KOPT-K1 (cell line): ENCODE data around the gene NPIPA1.
"Not testable (repeated sequence)": the region's sequence is repeated elsewhere in the genome, so short reads cannot be mapped to it uniquely, and the experiment has no call there.

Experiments used
- H3K27ac ChIP-seq: fragments of 200-600 bp; sonication (generic); 2 replicates; pipeline ENCODE4 v1.5.1; 2016; ENCODE audit warnings: antibody characterized with exemption, mild to moderate bottlenecking, low read depth, low read length; ENCODE audit not compliant: poor library complexity, severe bottlenecking
- H3K36me3 ChIP-seq: fragments of 200-600 bp; sonication (generic); 2 replicates; pipeline ENCODE4 v1.5.1; 2017; ENCODE audit warnings: antibody characterized with exemption, mild to moderate bottlenecking, low read length, moderate library complexity; ENCODE audit not compliant: insufficient read depth
- H3K9me3 ChIP-seq: fragments of 200-600 bp; sonication (generic); 2 replicates; pipeline ENCODE4 v1.5.1; 2017; ENCODE audit warnings: antibody characterized with exemption, low read length, mild to moderate bottlenecking; ENCODE audit not compliant: insufficient read depth, poor library complexity, severe bottlenecking

NPIPA1 gene

DNA sequence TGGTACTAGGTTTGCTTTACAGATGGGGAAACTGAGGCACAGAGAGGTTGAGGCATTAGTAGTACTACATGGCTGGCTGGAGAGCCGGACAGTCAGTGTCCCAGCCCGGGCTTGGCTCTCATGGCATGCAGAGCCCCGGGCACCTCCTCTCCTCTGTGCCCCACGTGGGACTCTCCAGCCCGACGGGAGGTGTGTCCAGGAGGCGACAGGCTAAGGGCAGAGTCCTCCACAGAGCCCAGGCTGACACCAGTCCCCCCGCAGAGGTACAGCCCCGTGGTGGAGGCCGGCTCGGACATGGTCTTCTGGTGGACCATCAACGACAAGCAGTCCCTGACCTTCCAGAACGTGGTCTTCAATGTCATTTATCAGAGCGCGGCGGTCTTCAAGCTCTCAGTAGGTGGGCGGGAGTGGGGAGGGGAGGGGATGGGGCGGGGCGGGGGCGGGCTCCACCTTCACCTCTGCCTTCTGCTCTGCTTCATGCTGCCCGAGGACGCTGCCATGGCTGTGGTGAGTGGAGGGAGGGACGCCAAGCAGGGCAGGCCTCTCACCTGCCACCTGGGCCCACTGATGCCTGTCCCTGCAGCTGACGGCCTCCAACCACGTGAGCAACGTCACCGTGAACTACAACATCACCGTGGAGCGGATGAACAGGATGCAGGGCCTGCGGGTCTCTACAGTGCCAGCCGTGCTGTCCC is 13.7 kb upstream of the NPIPA1 start:
- H3K9me3 ChIP-seq, H3K36me3 ChIP-seq, H3K27ac ChIP-seq: not testable (repeated sequence)

DNA sequence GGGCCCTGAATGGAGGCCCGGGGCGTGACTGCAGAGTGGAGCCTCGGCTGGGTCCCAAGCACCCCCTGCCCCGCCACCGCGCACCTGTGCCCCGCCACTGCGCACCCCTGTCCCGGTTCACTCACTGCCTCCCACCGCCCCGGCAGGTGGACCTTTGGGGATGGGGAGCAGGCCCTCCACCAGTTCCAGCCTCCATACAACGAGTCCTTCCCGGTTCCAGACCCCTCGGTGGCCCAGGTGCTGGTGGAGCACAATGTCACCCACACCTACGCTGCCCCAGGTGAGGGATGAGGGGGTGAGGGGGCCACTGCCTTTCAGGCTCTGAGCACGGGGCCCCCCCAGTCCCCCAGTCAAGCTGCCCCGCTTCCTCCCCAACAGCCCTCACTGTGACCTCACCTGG is 12.9 kb upstream of the NPIPA1 start:
- H3K27ac ChIP-seq, H3K36me3 ChIP-seq, H3K9me3 ChIP-seq: not testable (repeated sequence)

DNA sequence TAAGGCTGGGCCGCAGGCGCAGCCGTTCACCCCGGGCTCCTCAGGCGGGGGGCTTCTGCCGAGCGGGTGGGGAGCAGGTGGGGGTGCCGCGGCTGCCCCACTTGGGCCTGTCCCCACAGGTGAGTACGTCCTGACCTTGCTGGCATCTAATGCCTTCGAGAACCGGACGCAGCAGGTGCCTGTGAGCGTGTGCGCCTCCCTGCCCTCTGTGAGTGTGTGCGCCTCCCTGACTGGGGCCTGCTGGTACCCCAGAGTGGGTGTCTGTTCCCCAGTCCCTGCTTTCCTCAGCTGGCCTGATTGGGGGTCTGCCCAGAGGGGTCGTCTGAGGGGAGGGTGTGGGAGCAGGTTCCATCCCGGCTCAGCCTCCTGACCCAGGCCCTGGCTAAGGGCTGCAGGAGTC is 12.3 kb upstream of the NPIPA1 start:
- H3K27ac ChIP-seq, H3K9me3 ChIP-seq, H3K36me3 ChIP-seq: not testable (repeated sequence)

DNA sequence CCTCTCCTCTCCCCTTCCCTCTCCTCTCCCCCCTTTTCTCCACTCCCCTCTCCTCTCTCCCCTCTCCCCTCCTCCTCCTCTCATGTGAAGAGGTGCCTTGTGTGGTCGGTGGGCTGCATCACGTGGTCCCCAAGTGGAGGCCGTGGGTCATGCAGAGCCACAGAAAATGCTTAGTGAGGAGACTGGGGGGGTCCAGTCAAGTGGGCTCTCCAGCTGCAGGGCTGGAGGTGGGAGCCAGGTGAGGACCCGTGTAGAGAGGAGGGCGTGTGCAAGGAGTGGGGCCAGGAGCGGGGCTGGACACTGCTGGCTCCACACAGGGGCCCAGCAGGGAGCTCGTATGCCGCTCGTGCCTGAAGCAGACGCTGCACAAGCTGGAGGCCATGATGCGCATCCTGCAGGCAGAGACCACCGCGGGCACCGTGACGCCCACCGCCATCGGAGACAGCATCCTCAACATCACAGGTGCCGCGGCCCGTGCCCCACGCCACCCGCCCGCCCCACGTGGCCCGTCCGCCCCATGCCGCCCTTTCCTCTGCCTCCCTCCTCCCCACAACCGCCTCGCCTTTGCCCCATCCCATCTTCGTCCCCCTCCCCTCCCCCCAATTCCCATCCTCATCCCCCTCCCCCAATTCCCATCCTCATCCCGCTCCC is 9.1 kb upstream of the NPIPA1 start:
- H3K27ac ChIP-seq, H3K36me3 ChIP-seq: not testable (repeated sequence)

DNA sequence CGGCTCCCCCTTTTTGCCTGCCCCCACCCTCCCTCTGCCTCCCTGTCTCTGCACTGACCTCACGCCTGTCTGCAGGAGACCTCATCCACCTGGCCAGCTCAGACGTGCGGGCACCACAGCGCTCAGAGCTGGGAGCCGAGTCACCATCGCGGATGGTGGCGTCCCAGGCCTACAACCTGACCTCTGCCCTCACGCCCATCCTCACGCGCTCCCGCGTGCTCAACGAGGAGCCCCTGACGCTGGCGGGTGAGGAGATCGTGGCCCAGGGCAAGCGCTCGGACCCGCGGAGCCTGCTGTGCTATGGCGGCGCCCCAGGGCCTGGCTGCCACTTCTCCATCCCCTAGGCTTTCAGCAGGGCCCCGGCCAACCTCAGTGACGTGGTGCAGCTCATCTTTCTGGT is 8.1 kb upstream of the NPIPA1 start:
- H3K9me3 ChIP-seq, H3K27ac ChIP-seq, H3K36me3 ChIP-seq: not testable (repeated sequence)

More for the DNA sequence above, 9.1 kb upstream of the NPIPA1 start:
- not testable (repeated sequence) for H3K9me3 ChIP-seq

DNA sequence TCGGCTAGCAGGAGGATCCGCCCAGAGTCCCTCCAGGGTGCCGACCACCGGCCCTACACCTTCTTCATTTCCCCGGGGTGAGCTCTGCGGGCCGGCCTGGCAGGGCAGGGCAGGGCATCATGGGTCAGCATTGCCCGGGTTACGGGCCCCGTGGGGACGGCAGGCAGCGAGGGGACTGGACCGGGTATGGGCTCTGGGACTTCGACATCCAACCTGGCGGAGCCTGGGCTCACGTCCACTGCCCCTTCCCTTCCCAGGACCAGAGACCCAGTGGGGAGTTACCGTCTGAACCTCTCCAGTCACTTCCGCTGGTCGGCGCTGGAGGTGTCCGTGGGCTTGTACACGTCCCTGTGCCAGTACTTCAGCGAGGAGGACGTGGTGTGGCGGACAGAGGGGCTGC is 7.0 kb upstream of the NPIPA1 start:
- H3K9me3 ChIP-seq, H3K36me3 ChIP-seq, H3K27ac ChIP-seq: not testable (repeated sequence)

DNA sequence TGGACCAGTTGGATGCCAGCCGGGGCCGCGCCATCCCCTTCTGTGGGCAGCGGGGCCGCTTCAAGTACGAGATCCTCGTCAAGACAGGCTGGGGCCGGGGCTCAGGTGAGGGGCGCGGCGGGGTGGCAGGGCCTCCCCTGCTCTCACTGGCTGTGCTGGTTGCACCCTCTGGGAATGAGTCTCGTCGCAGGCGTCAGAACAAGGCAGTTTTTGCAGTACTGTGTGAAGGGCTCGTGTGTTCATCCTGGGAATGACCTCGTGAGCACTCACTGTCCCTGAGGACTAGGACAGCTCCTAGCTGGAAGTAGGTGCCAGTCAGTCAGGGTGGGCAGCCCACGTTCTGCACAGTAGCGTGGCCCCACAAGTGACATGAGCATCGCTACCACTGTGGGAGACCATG is 6.3 kb upstream of the NPIPA1 start:
- not testable (repeated sequence) for H3K36me3 ChIP-seq, H3K27ac ChIP-seq, H3K9me3 ChIP-seq

DNA sequence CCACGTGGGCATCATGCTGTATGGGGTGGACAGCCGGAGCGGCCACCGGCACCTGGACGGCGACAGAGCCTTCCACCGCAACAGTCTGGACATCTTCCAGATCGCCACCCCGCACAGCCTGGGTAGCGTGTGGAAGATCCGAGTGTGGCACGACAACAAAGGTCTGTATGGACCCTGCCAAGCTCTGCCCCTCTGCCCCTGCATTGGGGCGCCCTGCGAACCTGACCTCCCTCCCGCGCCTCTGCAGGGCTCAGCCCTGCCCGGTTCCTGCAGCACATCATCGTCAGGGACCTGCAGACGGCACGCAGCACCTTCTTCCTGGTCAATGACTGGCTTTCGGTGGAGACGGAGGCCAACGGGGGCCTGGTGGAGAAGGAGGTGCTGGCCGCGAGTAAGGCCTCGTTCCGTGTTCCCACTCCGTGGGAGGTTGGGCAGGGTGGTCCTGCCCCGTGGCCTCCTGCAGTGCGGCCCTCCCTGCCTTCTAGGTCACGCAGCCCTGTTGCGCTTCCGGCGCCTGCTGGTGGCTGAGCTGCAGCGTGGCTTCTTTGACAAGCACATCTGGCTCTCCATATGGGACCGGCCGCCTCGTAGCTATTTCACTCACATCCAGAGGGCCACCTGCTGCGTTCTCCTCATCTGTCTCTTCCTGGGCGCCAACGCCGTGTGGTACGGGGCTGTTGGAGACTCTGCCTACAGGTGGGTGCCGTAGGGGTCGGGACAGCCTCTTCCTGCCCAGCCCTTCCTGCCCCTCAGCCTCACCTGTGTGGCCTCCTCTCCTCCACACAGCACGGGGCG is 4.5 kb upstream of the NPIPA1 start:
- H3K27ac ChIP-seq, H3K36me3 ChIP-seq, H3K9me3 ChIP-seq: not testable (repeated sequence)

DNA sequence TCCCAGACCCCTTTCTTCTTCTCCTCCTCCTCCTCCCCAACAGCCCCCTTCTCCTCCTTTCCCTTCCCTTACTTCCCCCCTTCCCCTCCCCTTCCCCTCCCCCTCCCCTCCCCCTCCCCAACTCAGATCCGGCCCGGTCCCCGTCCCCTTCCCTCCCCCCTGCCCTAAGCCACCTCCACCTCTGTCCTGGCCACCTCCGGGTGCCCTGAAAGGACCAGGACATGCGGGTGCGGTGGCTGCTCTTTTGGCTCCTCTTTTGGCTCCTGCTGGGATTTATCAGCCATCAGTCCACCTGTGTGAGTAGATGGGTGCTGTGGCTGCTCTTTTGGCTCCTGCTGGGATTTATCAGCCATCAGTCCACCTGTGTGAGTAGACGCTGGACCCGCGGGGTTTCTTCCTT is 751 bp downstream of the NPIPA1 start:
- not testable (repeated sequence) for H3K36me3 ChIP-seq, H3K9me3 ChIP-seq, H3K27ac ChIP-seq

DNA sequence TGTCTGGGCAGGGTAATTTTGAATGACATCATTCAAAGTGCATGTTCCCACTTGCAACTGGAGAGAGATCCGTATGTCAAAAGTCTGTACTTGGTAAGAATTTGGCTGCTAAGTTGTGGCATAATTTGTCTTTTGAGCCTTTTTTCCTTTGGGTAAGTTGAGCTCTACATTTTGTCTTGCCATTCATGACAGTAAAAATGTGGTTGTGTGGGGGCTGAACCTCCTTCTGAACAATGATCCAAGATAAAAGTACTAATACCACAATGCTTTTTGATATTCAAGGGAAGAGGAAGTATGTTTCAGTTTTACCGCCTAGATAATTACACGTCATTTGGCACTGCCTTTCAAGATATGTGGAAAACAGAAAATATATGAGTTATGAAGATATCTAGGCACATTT is 5.4 kb downstream of the NPIPA1 start:
- H3K36me3 ChIP-seq, H3K9me3 ChIP-seq, H3K27ac ChIP-seq: not testable (repeated sequence)

DNA sequence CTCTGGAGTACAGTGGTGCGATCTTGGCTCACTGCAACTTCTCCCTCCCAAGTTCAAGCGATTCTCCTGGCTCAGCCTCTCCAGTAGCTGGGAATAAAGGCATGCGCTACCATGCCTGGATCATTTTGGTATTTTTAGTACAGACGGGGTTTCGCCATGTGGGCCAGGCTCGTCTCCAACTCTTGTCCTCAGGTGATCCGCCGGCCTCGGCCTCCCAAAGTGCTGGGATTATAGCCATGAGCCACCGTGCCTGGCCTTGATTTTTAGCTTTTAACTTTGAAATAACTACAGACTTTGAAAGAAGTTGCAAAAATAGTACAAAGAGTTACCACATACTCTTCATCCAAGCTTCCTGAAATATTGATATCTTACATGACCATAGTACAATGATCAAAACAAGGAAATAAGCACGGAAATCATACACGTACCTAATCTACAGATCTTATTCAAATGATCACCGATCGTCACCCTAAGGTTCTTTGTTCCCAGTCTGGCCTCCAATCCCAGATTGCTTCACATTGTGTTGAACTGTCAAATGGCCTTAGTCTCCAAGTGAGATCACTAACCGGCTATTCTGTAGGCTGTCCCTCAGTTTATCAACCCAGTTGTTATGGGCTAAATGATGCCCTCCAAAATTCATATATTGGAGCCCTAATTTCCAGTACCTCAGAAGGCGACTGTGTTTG is 18.4 kb downstream of the NPIPA1 start:
- H3K9me3 ChIP-seq = no peaks in the 10 kb centered on the region
- no peaks in the 10 kb centered on the region for H3K36me3 ChIP-seq
- H3K27ac ChIP-seq = no peak overlapping the region

DNA sequence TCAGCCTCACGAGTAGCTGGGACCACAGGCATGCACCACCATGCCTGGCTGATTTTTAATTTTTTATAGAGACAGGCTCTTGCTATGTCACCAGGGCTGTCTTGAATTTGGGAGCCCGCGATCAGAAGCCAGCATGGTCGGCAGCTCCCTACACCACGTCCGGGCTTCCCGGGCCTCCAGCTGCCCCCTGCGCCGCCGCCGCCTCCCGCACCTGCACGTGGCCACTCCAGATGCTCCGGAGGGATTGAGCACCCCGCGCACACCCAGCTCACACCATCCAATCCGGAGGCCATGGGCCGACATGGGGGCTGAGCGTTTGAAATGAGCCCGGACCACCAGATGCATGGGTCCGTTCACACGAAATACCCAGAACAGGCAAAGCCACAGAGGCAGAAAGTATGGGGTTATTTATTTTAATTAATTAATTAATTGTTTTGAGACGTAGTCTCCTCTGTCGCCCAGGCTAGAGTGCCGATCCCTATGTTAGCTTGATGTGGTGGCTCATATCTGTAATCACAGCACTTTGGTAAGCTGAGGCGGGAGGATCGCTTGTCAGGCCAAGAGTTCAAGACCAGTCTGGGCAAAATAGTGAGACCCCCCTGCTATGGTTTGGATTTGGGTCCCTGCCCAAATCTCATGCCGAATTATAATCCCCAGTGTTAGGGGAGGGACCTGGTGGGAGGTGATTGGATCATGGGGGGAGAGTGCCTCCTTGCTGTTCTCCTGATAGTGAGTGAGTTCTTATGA is 20.5 kb downstream of the NPIPA1 start:
- no peaks in the 10 kb centered on the region for H3K9me3 ChIP-seq
- no peak overlapping the region for H3K27ac ChIP-seq
- H3K36me3 ChIP-seq = no peaks in the 10 kb centered on the region

DNA sequence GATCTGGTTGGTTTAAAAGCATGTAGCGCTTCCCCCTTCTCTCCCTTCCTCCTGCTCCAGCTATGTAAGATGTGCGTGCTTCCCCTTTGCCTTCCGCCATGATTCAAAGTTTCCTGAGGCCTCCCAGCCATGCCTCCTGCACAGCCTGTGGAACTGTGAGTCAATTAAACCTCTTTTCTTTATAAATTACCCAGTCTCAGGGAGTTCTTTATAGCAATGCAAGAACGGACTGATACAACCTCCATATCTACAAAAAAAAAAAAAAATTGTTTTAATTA is 21.0 kb downstream of the NPIPA1 start:
- no peaks in the 10 kb centered on the region for H3K9me3 ChIP-seq

DNA sequence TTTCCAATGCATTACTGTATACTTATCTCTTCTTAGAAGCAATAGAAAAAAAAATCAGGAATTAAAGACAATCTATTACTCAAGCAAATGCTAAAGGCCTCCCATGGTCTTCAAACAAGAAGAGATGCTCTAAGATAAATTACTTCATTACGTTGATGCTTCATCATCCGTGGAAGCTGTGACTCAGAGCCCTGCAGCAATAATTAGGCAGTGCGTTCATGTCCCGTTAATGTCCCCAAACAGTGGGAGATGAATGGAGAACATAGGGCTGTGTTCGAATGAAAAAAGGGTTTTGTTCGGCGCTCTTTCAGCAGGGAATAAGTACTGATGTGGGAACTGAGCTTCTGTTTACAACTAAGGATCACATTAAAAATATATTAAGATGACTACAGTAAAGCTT is 21.7 kb downstream of the NPIPA1 start:
- H3K36me3 ChIP-seq = no peaks in the 10 kb centered on the region
- no peaks in the 10 kb centered on the region for H3K9me3 ChIP-seq
- no peak overlapping the region for H3K27ac ChIP-seq

More for the DNA sequence above, 21.0 kb downstream of the NPIPA1 start:
- no peaks in the 10 kb centered on the region for H3K36me3 ChIP-seq
- no peak overlapping the region for H3K27ac ChIP-seq
